Heart left ventricle (tissue), 13 donors: Measurements from ENCODE around the gene TMIGD3.

ENCODE experiments used
- CTCF ChIP-seq, 12 donors: fragments of 200-600 bp; sonication (generic) in 4 of 12; IDR thresholded peaks; one replicate each; pipeline versions ENCODE4 v1.5.0 to v1.8.0; 2018 to 2022; ENCODE audit warnings: antibody characterized with exemption in 12 of 12, mild to moderate bottlenecking in 5 of 12
- POLR2A ChIP-seq, 2 donors: fragments of 450-650 bp; IDR thresholded peaks; one replicate each; pipeline ENCODE4 v1.6.1; 2017; ENCODE audit warnings: antibody characterized with exemption in 2 of 2, mild to moderate bottlenecking in 2 of 2, moderate library complexity in 2 of 2
- donor health status: ischemic (EF 13 %, LVEDD 7.1; RV severe dilation, severe dysfunction).
- donor health status: DM: no; HTN: yes; CAD: no.
- donor health status: DM: no; HTN: no; CAD: no.
- donor health status: ischemic (EF 25% LVEDD 6.9; RV normal size, moderate dysfunction).
- donor health status: ischemic (EF 25% LVEDD 5.7; RV mildly dilated, moderate dysfunction).
- donor health status: ischemic (EF 35%, LVEDD 5.7; RV mildly dilated, moderate dysfunction).
- donor health status: nonischemic (EF 11% LVEDD 7.7; RV severe dilation, severe dysfunction).
- donor health status: DM: yes; HTN: yes; CAD: no.
- donor health status: PGD.
- donor health status: ischemic (EF 29% LVEDD 5.4; RV normal size, mild dysfunction).
- donor health status: nonischemic (EF 23%, LVEDD 6.1; RV moderate dilation, normal function).

- TF ChIP-seq POLR2A (IDR thresholded peaks at IDR 0.05) (no peak), CTCF (IDR thresholded peaks at IDR 0.05) (no peak)
These were observed 13.2 kb downstream of the TMIGD3 start for GRCh38 chr1:111490220-111490619.
